Endothelial cell of umbilical vein (primary cell): ENCODE data around the gene EYS. TPM values are rescaled to one million over a fixed set of nuclear protein-coding genes. Genes with fewer than 3 reads are reported as not detected.

Experiments used
- BruUV-seq: library from RNA; stranded (reverse); fragments of 400-500 nt; replicated peaks from 2 replicates; lab custom pipeline; 2021; lab: Mats Ljungman, UMichigan
- CTCF ChIA-PET: fragments of 300-600, 350-600 bp; sonication (Branson Sonifier 250); formaldehyde crosslinking; loops from one replicate; lab custom pipeline; 2021; ENCODE audit warnings: antibody characterized with exemption, inconsistent platforms; lab: Charles Lee
- POLR2A ChIA-PET: fragments of 300-600, 350-600 bp; sonication (Branson Sonifier 250); formaldehyde crosslinking; loops from one replicate; lab custom pipeline; 2021; ENCODE audit warnings: antibody characterized with exemption, inconsistent platforms; lab: Charles Lee
- DNase-seq: peaks from one replicate; pipeline ENCODE4 v3.0.0-alpha.2; 2011; ENCODE audit warnings: low read depth, low spot score
- FAIRE-seq: peaks from 2 replicates; lab custom pipeline; 2011; peaks lifted over from hg19 to GRCh38; lab: Jason Lieb, UNC
- H2AFZ ChIP-seq: 2 replicates; pipeline ENCODE4 v1.6.0; 2012; ENCODE audit warnings: low read depth, low read length, control low read depth, inconsistent platforms
- H3K27ac ChIP-seq: 2 replicates; pipeline ENCODE4 v1.5.1; 2011; ENCODE audit warnings: low read depth, mild to moderate bottlenecking, control low read depth, low read length, moderate library complexity; ENCODE audit not compliant: insufficient read depth
- H3K27me3 ChIP-seq, 2 experiments: 2 replicates each; pipeline versions ENCODE4 v1.6.0 to v1.6.1; 2011; ENCODE audit warnings: low read length in 2 of 2, mixed read lengths in 1 of 2; ENCODE audit not compliant: control insufficient read depth in 2 of 2, insufficient read depth in 2 of 2
- H3K36me3 ChIP-seq, 2 experiments: 2 replicates in 1 of 2; 3 replicates in 1 of 2; pipeline ENCODE4 v1.5.1; 2011; ENCODE audit warnings: low read length in 2 of 2, mild to moderate bottlenecking in 1 of 2, moderate library complexity in 1 of 2; ENCODE audit not compliant: control insufficient read depth in 2 of 2, insufficient read depth in 2 of 2; ENCODE audit errors: extremely low read depth in 1 of 2
- H3K4me1 ChIP-seq: 3 replicates; pipeline ENCODE4 v1.5.1; 2011; ENCODE audit warnings: mild to moderate bottlenecking, low read length; ENCODE audit not compliant: control insufficient read depth, insufficient read depth; ENCODE audit errors: extremely low read depth
- H3K4me2 ChIP-seq: 2 replicates; pipeline ENCODE4 v1.6.1; 2011; ENCODE audit warnings: low read length, control low read depth, mixed read lengths; ENCODE audit not compliant: insufficient read depth
- H3K4me3 ChIP-seq, 3 experiments: fragments of 200-600 bp in 1 of 3; sonication (generic), shearing (Covaris generic) in 1 of 3; replicated peaks in 1 of 3; 2 replicates each; pipeline ENCODE4 v1.5.1; 2011 to 2016; ENCODE audit warnings: control low read depth in 3 of 3, low read length in 3 of 3, mild to moderate bottlenecking in 2 of 3, inconsistent platforms in 1 of 3, low read depth in 1 of 3, moderate library complexity in 1 of 3; ENCODE audit not compliant: insufficient read depth in 1 of 3
- H3K79me2 ChIP-seq: 2 replicates; pipeline ENCODE4 v1.6.0; 2012; ENCODE audit warnings: low read length, inconsistent platforms; ENCODE audit not compliant: control insufficient read depth, insufficient read depth
- H3K9ac ChIP-seq: replicated peaks from 2 replicates; pipeline ENCODE3; 2011; ENCODE audit warnings: low read length, control low read depth; ENCODE audit not compliant: insufficient read depth; ENCODE audit errors: extremely low read depth
- H3K9me1 ChIP-seq: replicated peaks from 3 replicates; pipeline ENCODE4 v1.6.0; 2011; ENCODE audit warnings: mild to moderate bottlenecking, low read length; ENCODE audit not compliant: control insufficient read depth, insufficient read depth; ENCODE audit errors: extremely low read depth
- H3K9me3 ChIP-seq: replicated peaks from 2 replicates; pipeline ENCODE4 v1.5.1; 2012; ENCODE audit warnings: low read length, inconsistent platforms; ENCODE audit not compliant: control insufficient read depth, insufficient read depth
- H4K20me1 ChIP-seq: replicated peaks from 2 replicates; pipeline ENCODE3; 2011; ENCODE audit warnings: mild to moderate bottlenecking, low read length; ENCODE audit not compliant: control insufficient read depth, insufficient read depth; ENCODE audit errors: extremely low read depth
- CTCF ChIP-seq, 2 donors: IDR thresholded peaks; 1 replicate in 1 of 2; 2 replicates in 1 of 2; pipeline ENCODE4 v1.5.1; 2011; ENCODE audit warnings: low read length in 2 of 2, mild to moderate bottlenecking in 2 of 2, moderate library complexity in 2 of 2, control low read depth in 1 of 2, inconsistent platforms in 1 of 2, low read depth in 1 of 2; ENCODE audit not compliant: insufficient read depth in 1 of 2; ENCODE audit errors: extremely low read depth in 1 of 2
- EZH2 ChIP-seq: IDR thresholded peaks from 2 replicates; pipeline ENCODE4 v1.6.1; 2012; ENCODE audit warnings: borderline replicate concordance, low read depth, mild to moderate bottlenecking, moderate library complexity, low read length, inconsistent platforms; ENCODE audit not compliant: severe bottlenecking
- FOS ChIP-seq: IDR thresholded peaks from 2 replicates; pipeline ENCODE4 v1.6.1; 2011; ENCODE audit warnings: mild to moderate bottlenecking, low read length, moderate library complexity, borderline replicate concordance; ENCODE audit not compliant: insufficient read depth
- GATA2 ChIP-seq: IDR thresholded peaks from 2 replicates; pipeline ENCODE4 v1.7.0; 2011; ENCODE audit warnings: low read depth, mild to moderate bottlenecking, moderate library complexity, mixed read lengths, low read length; ENCODE audit not compliant: insufficient read length, insufficient read depth
- JUN ChIP-seq: IDR thresholded peaks from 2 replicates; pipeline ENCODE4 v1.6.1; 2011; ENCODE audit warnings: borderline replicate concordance, low read depth; ENCODE audit not compliant: insufficient read length, insufficient read depth
- MAX ChIP-seq: IDR thresholded peaks from 2 replicates; pipeline ENCODE4 v1.6.1; 2011; ENCODE audit not compliant: insufficient read depth, insufficient read length
- MYC ChIP-seq: IDR thresholded peaks from one replicate; pipeline ENCODE4 v1.6.1; 2011; ENCODE audit warnings: mild to moderate bottlenecking, low read depth, low read length
- POLR2A ChIP-seq: IDR thresholded peaks from 2 replicates; pipeline ENCODE4 v1.6.1; 2012; ENCODE audit warnings: low read depth, mild to moderate bottlenecking, control low read depth, low read length
- POLR2AphosphoS5 ChIP-seq: IDR thresholded peaks from 2 replicates; pipeline ENCODE4 v1.6.1; 2012; ENCODE audit warnings: low read depth, mild to moderate bottlenecking, control low read depth, low read length, moderate library complexity; ENCODE audit not compliant: insufficient read depth
- dilution Hi-C: fragments of 300-500 bp; cut with MboI; formaldehyde crosslinking; loops from one replicate; pipeline ENCODE4 v1.15.0; 2019; ENCODE audit warnings: low sequenced_read_pairs; ENCODE audit not compliant: extremely low pct_ligation_motif_present
- intact Hi-C: fragments of 100-400 bp; cut with micrococcal nuclease; formaldehyde crosslinking; loops from one replicate; pipeline ENCODE4 v1.10.0; 2022
- polyA plus RNA-seq, 4 experiments: library from polyadenylated mRNA; depleted of rRNA in 3 of 4; stranded (reverse) in 3 of 4; unstranded in 1 of 4; fragments of >200 nt; gene quantifications; 2 replicates each; pipeline versions ENCODE4 v1.2.1 to v1.2.3, GENCODE V29; 2011 to 2012; ENCODE audit warnings: missing spikeins in 1 of 4
- total RNA-seq: library from RNA; stranded (reverse); gene quantifications from 2 replicates; pipeline ENCODE4 v1.2.3, GENCODE V29; 2021

Gene EYS
- total and polyA plus RNA-seq, 2 donors (not counting 3 experiments of a cell fraction or from before 2014, with no cell fraction given): 0.01 to 0.27 TPM

- TF ChIP-seq POLR2A (no peak), GATA2 (no peak), CTCF (IDR thresholded peaks at IDR 0.05; ENCODE audit: extremely low read depth in 1 of 2, insufficient read depth in 1 of 2, low read depth in 1 of 2, low read length in 2 of 2) (no peak), MYC (no peak), FOS (no peak), POLR2AphosphoS5 (no peak), EZH2 (no peak), JUN (no peak), MAX (no peak)
- H3K36me3 ChIP-seq: no peaks in the 10 kb centered on the region
- no peaks in the 10 kb centered on the region for H3K79me2 ChIP-seq
- FAIRE-seq (no peak), DNase-seq (no peak)
- dilution Hi-C loops: no loop called here
- no peak overlapping the region for H3K27ac ChIP-seq
- no peak overlapping the region for H3K9ac ChIP-seq
- no peaks in the 10 kb centered on the region for H3K9me1 ChIP-seq
- no peaks in the 10 kb centered on the region for H4K20me1 ChIP-seq
- intact Hi-C loops: loop anchor here (10.0 kb wide), 1 partner anchor 402 kb away; no protein-coding TSS in a partner anchor
- BruUV-seq: no TSS peak
- no peak overlapping the region for H3K4me3 ChIP-seq
- H2AFZ ChIP-seq: no peak overlapping the region
- ChIA-PET POLR2A (no interaction called here), CTCF (no interaction called here)
- no peak overlapping the region for H3K4me2 ChIP-seq
- no peaks in the 10 kb centered on the region for H3K27me3 ChIP-seq
- H3K9me3 ChIP-seq: no peaks in the 10 kb centered on the region
- H3K4me1 ChIP-seq: peaks cover 1% of the 10 kb centered on the region
Observed at GRCh38 chr6:64896939-64897338, 810.1 kb downstream of the EYS start.
